Measurements from ENCODE around the gene OR6C74.

The OR6C74 gene

GRCh38 chr12:55244309-55244708 lies at the start of gene OR6C74:
OR6C74 (plus strand) TSS chr12:55244609; CDS start chr12:55247288, 2,679 bp downstream.
- DNase-seq, result no peak

- no peak for DNase-seq
Measured at GRCh38 chr12:55220725-55221124, 23.7 kb upstream of the OR6C74 start, which contains the start of gene OR10A7. OR10A7 (plus strand) TSS chr12:55221025; CDS start chr12:55221025, 0 bp downstream.

GRCh38 chr12:55226523-55226922 lies 17.9 kb upstream of the OR6C74 start:
- DNase-seq, result no peak

- no peak for DNase-seq
Measured at GRCh38 chr12:55227643-55228042, 16.8 kb upstream of the OR6C74 start.

GRCh38 chr12:55246159-55246558 lies 1.8 kb downstream of the OR6C74 start:
- no peak for DNase-seq

DNA sequence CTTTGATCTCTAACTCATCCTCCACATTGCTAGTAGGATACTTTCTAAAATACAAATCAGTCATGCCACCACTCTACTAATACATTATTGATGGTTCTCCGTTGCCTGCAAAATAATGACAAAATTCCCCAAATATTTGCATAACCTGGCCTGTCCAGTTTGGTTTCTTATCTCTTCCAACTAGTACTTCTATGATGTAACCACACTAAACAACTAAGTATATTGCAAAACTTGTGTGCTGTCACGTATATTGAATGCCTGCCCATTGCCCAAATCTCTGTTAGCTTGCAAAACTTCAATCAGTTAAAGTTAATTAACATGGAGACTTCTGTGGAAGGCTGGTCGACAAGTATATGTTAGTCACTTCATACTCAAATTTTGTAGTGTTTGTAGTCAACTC lies 6.5 kb downstream of the OR6C74 start:
- DNase-seq, result no peak

GRCh38 chr12:55253281-55253680 lies 8.9 kb downstream of the OR6C74 start:
- no peak for DNase-seq

DNA sequence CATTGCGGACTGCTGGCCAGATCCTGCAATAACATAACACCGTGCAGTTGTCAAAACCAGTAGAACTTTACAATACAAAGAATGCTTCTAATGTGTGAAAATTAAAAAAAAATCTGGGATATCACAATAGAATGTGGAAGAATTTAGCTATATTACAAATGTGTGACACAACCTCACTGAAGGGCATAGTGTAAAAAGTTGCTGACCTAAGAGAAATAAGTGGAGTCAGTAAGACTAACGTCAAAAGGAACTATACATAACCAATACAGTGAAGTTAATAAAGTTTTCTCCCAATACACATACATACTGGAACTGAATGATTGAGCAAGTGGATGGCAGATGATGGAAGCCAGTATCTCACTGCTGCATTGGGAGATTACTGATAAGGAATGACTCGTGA lies 12.4 kb downstream of the OR6C74 start:
- no peak for DNase-seq

GRCh38 chr12:55258303-55258702 lies 13.9 kb downstream of the OR6C74 start:
- DNase-seq, result no peak

- DNase-seq, result no peak
Measured at GRCh38 chr12:55280991-55281390, 36.6 kb downstream of the OR6C74 start.

- no peak for DNase-seq
Measured at GRCh38 chr12:55289999-55290398, 45.6 kb downstream of the OR6C74 start.

All from CD4-positive, alpha-beta T cell treated with Interferon alpha-2 for 1 hour (primary cell).